ENCODE data around the gene NPY1R.

NPY1R gene

DNA sequence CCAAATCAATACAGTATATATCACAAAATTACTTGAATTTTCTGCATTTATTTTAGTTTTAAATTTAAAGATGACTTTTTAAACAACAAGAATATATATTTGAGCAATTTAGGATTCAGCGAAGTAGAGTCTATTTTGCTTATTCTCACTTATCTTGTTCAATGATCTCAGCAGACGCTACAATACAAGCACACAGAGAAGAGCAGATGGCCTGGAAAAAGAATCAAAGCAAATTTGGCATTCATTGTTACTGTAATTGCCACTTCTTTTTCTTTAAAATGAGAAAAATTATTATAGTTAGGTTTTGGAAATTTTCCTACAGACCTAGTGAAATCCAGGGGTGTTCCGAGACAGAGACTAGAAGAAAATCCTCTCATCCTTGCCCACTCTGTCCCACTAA lies 57.5 kb downstream of the NPY1R start:
- no peak for DNase-seq

Measured in NCI-H146 (cell line).